ENCODE data around the gene ALG3.

- peak; percentile 36 to 87 (median 64) for TF ChIP-seq CTCF (IDR thresholded peaks at IDR 0.05)
- TF ChIP-seq POLR2AphosphoS5 (IDR thresholded peaks at IDR 0.05) = peak; percentile 58 to 60
- TF ChIP-seq EP300 (IDR thresholded peaks at IDR 0.05) = no peak
- TF ChIP-seq POLR2A (IDR thresholded peaks at IDR 0.05) = peak in 1 of 4 donors; percentile 51
Observed at GRCh38 chr3:184249412-184250166, 827 bp upstream of the ALG3 start, which contains the start of gene EEF1AKMT4.
